ENCODE results near the gene ZNF236.

DNA sequence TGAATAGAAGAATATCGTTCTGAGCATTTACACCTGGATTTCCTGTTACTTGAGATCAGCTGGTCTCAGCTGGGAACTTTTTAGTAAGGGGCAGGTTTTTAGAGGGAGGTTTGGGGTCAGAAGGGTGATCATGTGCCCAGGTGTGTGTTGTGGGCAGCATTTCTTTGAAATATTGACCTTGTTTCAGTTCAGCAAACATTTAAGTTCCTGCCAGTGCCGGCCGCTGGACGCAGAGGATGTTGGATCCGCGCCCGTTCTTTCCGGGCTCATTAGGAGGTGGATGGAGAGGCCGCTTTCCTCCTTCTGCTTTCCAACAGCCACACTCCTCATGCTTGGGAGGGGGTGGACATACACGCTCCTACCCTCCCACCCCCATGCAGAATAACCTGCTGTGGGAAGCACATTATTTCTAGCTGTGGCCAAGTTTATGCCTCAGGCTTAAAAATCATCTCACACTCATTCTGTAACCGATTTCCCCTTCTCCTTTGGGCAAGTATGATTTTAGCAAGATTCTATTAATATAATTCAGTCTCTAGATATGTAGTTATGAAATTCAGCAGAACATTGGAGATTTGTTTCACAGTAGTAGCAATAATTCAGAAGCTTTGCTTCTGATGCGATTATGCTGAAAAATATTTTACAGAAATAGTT, 131.4 kb downstream of the ZNF236 start:
- TF ChIP-seq POLR2AphosphoS5 (IDR thresholded peaks at IDR 0.05) (peak in 2 of 3 donors; percentile 57 to 64), CTCF (IDR thresholded peaks at IDR 0.05) (no peak)

All from stomach (tissue), 4 donors.